Stimulated activated CD4-positive, alpha-beta T cell treated with anti-CD3 and anti-CD28 coated beads, Interleukin-4, amount 100 ng/mL, for 4 hours (primary cell): ENCODE measurements around the gene NAXE.
"Not testable (repeated sequence)": the region's sequence is repeated elsewhere in the genome, so short reads cannot be mapped to it uniquely, and the experiment has no call there.

ENCODE experiments used
- DNase-seq, 2 experiments: peaks; one replicate each; pipeline ENCODE4 v3.0.0-alpha.2; 2020

The NAXE gene

GRCh38 chr1:156571261-156571852 lies 20.2 kb upstream of the NAXE start:
- DNase-seq: no peak

GRCh38 chr1:156571919-156572662 lies 19.5 kb upstream of the NAXE start, which contains the start of gene IQGAP3:
Gene IQGAP3, minus strand, starts transcription at chr1:156572565. Its CDS starts 36 bp downstream, at chr1:156572529.
- DNase-seq: peak; percentile 58 to 59

- no peak for DNase-seq
Observed at GRCh38 chr1:156572663-156573018, 18.9 kb upstream of the NAXE start.

GRCh38 chr1:156574039-156574633 lies 17.4 kb upstream of the NAXE start:
- DNase-seq: no peak

- DNase-seq: no peak
Observed at GRCh38 chr1:156577550-156577949, 14.0 kb upstream of the NAXE start.

- DNase-seq: no peak
Observed at GRCh38 chr1:156578055-156578454, 13.5 kb upstream of the NAXE start.

GRCh38 chr1:156579472-156579871 lies 12.1 kb upstream of the NAXE start, which contains the start of gene TTC24:
Gene TTC24, plus strand, starts transcription at chr1:156579723. Its CDS starts 1,642 bp downstream, at chr1:156581365.
- DNase-seq: no peak

GRCh38 chr1:156581661-156582387 lies 9.8 kb upstream of the NAXE start:
- no peak for DNase-seq

- no peak for DNase-seq
Observed at GRCh38 chr1:156582388-156583017, 9.1 kb upstream of the NAXE start.

GRCh38 chr1:156583821-156584622 lies 7.6 kb upstream of the NAXE start:
- peak; percentile 60 to 62 for DNase-seq

- DNase-seq: no peak
Observed at GRCh38 chr1:156584813-156585212, 6.8 kb upstream of the NAXE start.

- DNase-seq: no peak
Observed at GRCh38 chr1:156586323-156586722, 5.3 kb upstream of the NAXE start.

- no peak for DNase-seq
Observed at GRCh38 chr1:156586892-156587477, 4.6 kb upstream of the NAXE start.

- not testable (repeated sequence) for DNase-seq
Observed at GRCh38 chr1:156587927-156588326, 3.6 kb upstream of the NAXE start.

- no peak for DNase-seq
Observed at GRCh38 chr1:156589546-156589945, 2.0 kb upstream of the NAXE start.

GRCh38 chr1:156590326-156591180 lies 1.0 kb upstream of the NAXE start:
- DNase-seq: no peak

- DNase-seq: no peak
Observed at GRCh38 chr1:156591181-156591431, 470 bp upstream of the NAXE start.

GRCh38 chr1:156592158-156592909 lies 758 bp downstream of the NAXE start:
- DNase-seq: peak in 1 of 2 experiments; percentile 30

- no peak for DNase-seq
Observed at GRCh38 chr1:156592910-156593660, 1.5 kb downstream of the NAXE start.

- no peak for DNase-seq
Observed at GRCh38 chr1:156593661-156593989, 2.0 kb downstream of the NAXE start.
